Measurements from ENCODE around the gene CHRNB1.

- TF ChIP-seq CTCF (IDR thresholded peaks at IDR 0.05) (no peak), POLR2A (IDR thresholded peaks at IDR 0.05) (no peak)
Measured at GRCh38 chr17:7475764-7476422, 31.0 kb downstream of the CHRNB1 start.

Measured in Peyer's patch (tissue), 4 donors.